Thyroid gland (tissue), 4 donors: ENCODE measurements around the gene IGFBP5.

ENCODE experiments used
- CTCF ChIP-seq, 6 experiments: fragments of 200-600 bp in 3 of 6; fragments of 450-650 bp in 3 of 6; sonication (generic) in 3 of 6; IDR thresholded peaks; one replicate each; pipeline ENCODE4 v1.5.1; 2016 to 2019; ENCODE audit warnings: antibody characterized with exemption in 6 of 6, mild to moderate bottlenecking in 2 of 6, inconsistent platforms in 1 of 6, moderate library complexity in 1 of 6
- POLR2A ChIP-seq, 2 donors: fragments of 450-650 bp; IDR thresholded peaks; one replicate each; pipeline ENCODE4 v1.6.1; 2017; ENCODE audit warnings: antibody characterized with exemption in 2 of 2, mild to moderate bottlenecking in 2 of 2, moderate library complexity in 1 of 2

- TF ChIP-seq CTCF (IDR thresholded peaks at IDR 0.05), result no peak
- no peak for TF ChIP-seq POLR2A (IDR thresholded peaks at IDR 0.05)
These were observed 9.9 kb downstream of the IGFBP5 start for GRCh38 chr2:216685327-216685875.
